SK-N-SH (cell line): ENCODE data around the gene GHRHR. TPM values are rescaled to one million over a fixed set of nuclear protein-coding genes. Genes with fewer than 3 reads are reported as not detected.
A peak's percentile ranks its signal among the peaks of the same experiment; 100 is the strongest.

Source experiments
- CTCF ChIA-PET: fragments of 300-600, 350-600 bp; formaldehyde crosslinking; extraction: SDS; loops from one replicate; lab custom pipeline; 2021; lab: Yijun Ruan, JAX
- POLR2A ChIA-PET: fragments of 350-600 bp; sonication (Branson Sonifier 250); formaldehyde crosslinking; extraction: SDS; loops from one replicate; lab custom pipeline; 2020; ENCODE audit warnings: antibody characterized with exemption, inconsistent platforms; lab: Yijun Ruan, JAX
- DNase-seq: peaks from one replicate; pipeline ENCODE4 v3.0.0; 2012
- H2AFZ ChIP-seq: fragments of 200-600 bp; sonication (generic); 2 replicates; pipeline ENCODE4 v1.8.1; 2016; ENCODE audit warnings: antibody characterized with exemption, mild to moderate bottlenecking, low read depth
- H3F3A ChIP-seq: fragments of 200-600 bp; sonication (generic); replicated peaks from 2 replicates; pipeline ENCODE3; 2016; ENCODE audit warnings: antibody characterized with exemption, mild to moderate bottlenecking; ENCODE audit not compliant: insufficient read depth
- H3K27ac ChIP-seq, 2 experiments: fragments of 200-500 bp in 1 of 2; fragments of 200-600 bp in 1 of 2; sonication (Bioruptor generic) in 1 of 2; sonication (generic), shearing (Covaris generic) in 1 of 2; 2 replicates each; pipeline versions ENCODE4 v1.5.1 to v1.6.1; 2014 to 2016; ENCODE audit warnings: low read depth in 2 of 2, inconsistent platforms in 1 of 2, low read length in 1 of 2, mild to moderate bottlenecking in 1 of 2, mixed read lengths in 1 of 2
- H3K27me3 ChIP-seq: fragments of 200-600 bp; sonication (generic), shearing (Covaris generic); 2 replicates; pipeline ENCODE4 v1.6.1; 2016; ENCODE audit warnings: mixed run types; ENCODE audit not compliant: insufficient read depth
- H3K36me3 ChIP-seq, 2 experiments: fragments of 200-500 bp in 1 of 2; fragments of 200-600 bp in 1 of 2; sonication (Bioruptor generic) in 1 of 2; sonication (generic) in 1 of 2; replicated peaks in 1 of 2; 2 replicates each; pipeline versions ENCODE3 to v1.5.1; 2014 to 2016; ENCODE audit warnings: low read length in 1 of 2, mild to moderate bottlenecking in 1 of 2; ENCODE audit not compliant: insufficient read depth in 2 of 2, control insufficient read depth in 1 of 2
- H3K4me1 ChIP-seq, 2 experiments: fragments of 200-500 bp in 1 of 2; fragments of 200-600 bp in 1 of 2; sonication (Bioruptor generic) in 1 of 2; sonication (generic), shearing (Covaris generic) in 1 of 2; 2 replicates each; pipeline versions ENCODE4 v1.5.1 to v1.6.1; 2014 to 2016; ENCODE audit warnings: low read depth in 1 of 2, low read length in 1 of 2, mixed run types in 1 of 2; ENCODE audit not compliant: insufficient read depth in 2 of 2, control insufficient read depth in 1 of 2
- H3K4me2 ChIP-seq: fragments of 200-600 bp; sonication (generic), shearing (Covaris generic); 2 replicates; pipeline ENCODE4 v1.6.1; 2017; ENCODE audit warnings: mixed run types
- H3K4me3 ChIP-seq, 2 experiments: fragments of 200-500 bp in 1 of 2; fragments of 200-600 bp in 1 of 2; sonication (Bioruptor generic) in 1 of 2; sonication (generic), shearing (Covaris generic) in 1 of 2; 2 replicates each; pipeline versions ENCODE4 v1.5.1 to v1.8.1; 2014 to 2016; ENCODE audit warnings: low read depth in 2 of 2, inconsistent platforms in 1 of 2, low read length in 1 of 2, mild to moderate bottlenecking in 1 of 2, mixed read lengths in 1 of 2, moderate library complexity in 1 of 2
- H3K79me2 ChIP-seq: fragments of 200-600 bp; sonication (generic); 2 replicates; pipeline ENCODE4 v1.8.1; 2017; ENCODE audit warnings: mild to moderate bottlenecking; ENCODE audit not compliant: insufficient read depth
- H3K9ac ChIP-seq: fragments of 200-600 bp; sonication (generic); 2 replicates; pipeline ENCODE4 v1.6.1; 2017; ENCODE audit warnings: mixed run types
- H3K9me2 ChIP-seq: fragments of 200-600 bp; sonication (generic); 2 replicates; pipeline ENCODE4 v1.6.1; 2017; ENCODE audit warnings: mixed run types
- H3K9me3 ChIP-seq: fragments of 200-600 bp; sonication (generic); 2 replicates; pipeline ENCODE4 v1.6.1; 2017; ENCODE audit warnings: mixed run types, mild to moderate bottlenecking, moderate library complexity
- H4K20me1 ChIP-seq: fragments of 200-600 bp; sonication (generic); 2 replicates; pipeline ENCODE4 v1.6.1; 2017; ENCODE audit warnings: mild to moderate bottlenecking, mixed run types; ENCODE audit not compliant: insufficient read depth
- CHD2 ChIP-seq: fragments of 150-350 bp; IDR thresholded peaks from 2 replicates; pipeline ENCODE4 v1.6.1; 2018; ENCODE audit warnings: low read length; ENCODE audit not compliant: partially characterized antibody
- ELF1 ChIP-seq: IDR thresholded peaks from 2 replicates; pipeline ENCODE4 v1.4.0; 2012
- FOXJ3 ChIP-seq: sonication (generic); formaldehyde crosslinking; IDR thresholded peaks from 2 replicates; pipeline ENCODE4 v1.5.1; 2020; ENCODE audit warnings: mild to moderate bottlenecking, missing genetic modification reagents
- FOXM1 ChIP-seq: IDR thresholded peaks from 2 replicates; pipeline ENCODE4 v1.4.0; 2012; ENCODE audit warnings: low read depth, mild to moderate bottlenecking
- GATA2 ChIP-seq: sonication (generic); formaldehyde crosslinking; IDR thresholded peaks from 2 replicates; pipeline ENCODE4 v1.5.0; 2020; ENCODE audit warnings: mild to moderate bottlenecking, missing genetic modification reagents
- IRF3 ChIP-seq: fragments of 150-350 bp; IDR thresholded peaks from 2 replicates; pipeline ENCODE4 v1.6.1; 2016; ENCODE audit warnings: mild to moderate bottlenecking, low read depth, low read length
- MEF2A ChIP-seq: IDR thresholded peaks from 2 replicates; pipeline ENCODE4 v1.4.0; 2012; ENCODE audit warnings: low read depth, borderline replicate concordance
- MXI1 ChIP-seq: IDR thresholded peaks from 2 replicates; pipeline ENCODE4 v1.6.1; 2012; ENCODE audit warnings: mild to moderate bottlenecking, low read depth, low read length, improper control_type of control experiment
- NRF1 ChIP-seq: IDR thresholded peaks from 2 replicates; pipeline ENCODE4 v1.6.1; 2012; ENCODE audit warnings: low read depth, mild to moderate bottlenecking, low read length
- PBX3 ChIP-seq: IDR thresholded peaks from 2 replicates; pipeline ENCODE4; 2012
- SIN3A ChIP-seq: IDR thresholded peaks from 2 replicates; pipeline ENCODE4 v1.6.1; 2012; ENCODE audit warnings: low read depth, mild to moderate bottlenecking, low read length, moderate library complexity, borderline replicate concordance
- YY1 ChIP-seq: IDR thresholded peaks from 2 replicates; pipeline ENCODE4 v1.4.0; 2012; ENCODE audit warnings: low read depth, mild to moderate bottlenecking
- WGBS: methylation state at CpG from one replicate; pipeline ENCODE4 v1.1.6; 2017; ENCODE audit warnings: low lambda C conversion rate; 5-methylcytosine and 5-hydroxymethylcytosine counted together
- polyA plus RNA-seq, 3 experiments: library from polyadenylated mRNA; depleted of rRNA; stranded (reverse); fragments of >200 nt; gene quantifications; 2 replicates each; pipeline ENCODE4 v1.2.3, GENCODE V29; 2012

GHRHR gene
- polyA plus RNA-seq, 1 of the 3 experiments (the other 2 are of a cell fraction), result not detected

GRCh38 chr7:30928254-30928872 lies 35.4 kb upstream of the GHRHR start:
- Histone ChIP-seq H3F3A (no peaks in the 10 kb centered on the region), H3K27ac (no peak overlapping the region), H3K27me3 (no peaks in the 10 kb centered on the region), H3K4me1 (peaks cover 0 to 41% of the 10 kb centered on the region in 2 experiments; a peak in 1 of 4 replicates), H3K9me2 (no peaks in the 10 kb centered on the region), H3K9me3 (no peaks in the 10 kb centered on the region), H3K4me3 (no peak overlapping the region; a peak in 1 of 4 replicates), H2AFZ (no peak overlapping the region), H3K79me2 (no peaks in the 10 kb centered on the region), H3K9ac (no peak overlapping the region), H3K4me2 (no peak overlapping the region), H4K20me1 (no peaks in the 10 kb centered on the region), H3K36me3 (no peaks in the 10 kb centered on the region)
- DNase-seq, result peak; percentile 6
- ChIA-PET POLR2A (no interaction called here), CTCF (interaction anchor here (0.6 to 4.2 kb wide), 4 partner anchors 9 to 194 kb away, joined by 3 to 56 read pairs (median 11); no protein-coding TSS in a partner anchor)
- no peak for TF ChIP-seq FOXM1
- no peak for TF ChIP-seq FOXJ3 (CRISPR knock-in tag)
- no peak for TF ChIP-seq NRF1
- TF ChIP-seq SIN3A, result no peak
- no peak for TF ChIP-seq ELF1
- TF ChIP-seq YY1, result no peak
- no peak for TF ChIP-seq CHD2
- no peak for TF ChIP-seq IRF3
- no peak for TF ChIP-seq PBX3
- no peak for TF ChIP-seq GATA2
- TF ChIP-seq MXI1, result no peak
- no peak for TF ChIP-seq MEF2A
- 79% methylated on average over 7 of the region's 13 CpGs for WGBS

GRCh38 chr7:30929686-30930085 lies 34.1 kb upstream of the GHRHR start:
- Histone ChIP-seq H3K4me1 (peaks cover 0 to 38% of the 10 kb centered on the region in 2 experiments; a peak in 1 of 4 replicates), H3K4me2 (no peak overlapping the region), H3K79me2 (no peaks in the 10 kb centered on the region), H3K9ac (no peak overlapping the region), H3K27me3 (no peaks in the 10 kb centered on the region), H3K4me3 (no peak overlapping the region), H3K9me2 (no peaks in the 10 kb centered on the region), H3F3A (no peaks in the 10 kb centered on the region), H3K9me3 (no peaks in the 10 kb centered on the region), H2AFZ (no peak overlapping the region), H3K27ac (no peak overlapping the region), H3K36me3 (no peaks in the 10 kb centered on the region)
- ChIA-PET CTCF (interaction anchor here (0.8 to 4.2 kb wide), 8 partner anchors 9 to 192 kb away, joined by 3 to 56 read pairs (median 6); partner anchors contain the start of genes AQP1 and GHRHR), POLR2A (interaction anchor here (0.5 to 1.5 kb wide), 3 partner anchors 9 to 307 kb away, joined by 3 to 4 read pairs (median 4); no protein-coding TSS in a partner anchor)
- 84% methylated on average over 3 of the region's 4 CpGs for WGBS
- DNase-seq, result peak; percentile 12
- TF ChIP-seq GATA2 (no peak), FOXM1 (no peak)
- TF ChIP-seq, all 33 proteins: peak for 0
- no peaks in the 10 kb centered on the region for H4K20me1 ChIP-seq
